ENCODE results near the gene GPRIN2.

The GPRIN2 gene

DNA sequence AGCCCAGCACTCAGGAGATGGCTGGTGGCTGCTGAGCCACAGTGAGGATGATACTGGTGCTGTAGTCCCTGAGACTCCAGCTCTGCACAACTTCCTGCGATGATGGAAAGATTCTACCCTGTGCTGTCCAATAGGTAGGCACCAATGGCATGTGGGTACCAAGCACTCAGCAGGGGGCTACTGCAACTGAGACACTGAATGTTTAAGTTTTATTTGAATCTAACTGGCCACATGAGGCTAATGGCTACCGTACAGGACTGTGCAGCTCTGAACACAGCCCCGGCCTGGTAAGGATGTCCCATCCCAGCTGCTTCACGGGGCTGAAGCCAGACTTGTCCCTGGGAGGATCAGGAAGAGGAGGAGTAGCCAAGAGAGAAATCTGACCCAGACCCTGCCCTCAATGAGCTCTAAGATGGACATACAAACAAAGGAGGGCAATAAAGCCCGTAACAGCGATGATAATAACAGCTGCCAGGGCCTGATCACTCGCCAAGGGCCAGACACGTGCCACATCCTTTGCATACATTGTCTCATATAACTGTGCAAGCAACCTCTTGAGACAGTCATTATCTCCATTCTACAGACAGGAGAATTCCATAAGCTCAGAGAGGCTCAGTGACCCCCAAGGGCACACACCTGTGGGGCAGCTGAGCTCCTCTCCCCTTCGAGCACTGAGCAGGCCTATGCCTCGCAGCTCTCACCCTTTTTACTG lies 3.8 kb downstream of the GPRIN2 start:
- no peak overlapping the region for H3K27ac ChIP-seq
- no peaks in the 10 kb centered on the region for H3K9me3 ChIP-seq (ENCODE audit: severe bottlenecking)
- peaks cover 3% of the 10 kb centered on the region for H3K27me3 ChIP-seq (ENCODE audit: insufficient read depth, low read depth, severe bottlenecking)
- TF ChIP-seq, protein P1, sequence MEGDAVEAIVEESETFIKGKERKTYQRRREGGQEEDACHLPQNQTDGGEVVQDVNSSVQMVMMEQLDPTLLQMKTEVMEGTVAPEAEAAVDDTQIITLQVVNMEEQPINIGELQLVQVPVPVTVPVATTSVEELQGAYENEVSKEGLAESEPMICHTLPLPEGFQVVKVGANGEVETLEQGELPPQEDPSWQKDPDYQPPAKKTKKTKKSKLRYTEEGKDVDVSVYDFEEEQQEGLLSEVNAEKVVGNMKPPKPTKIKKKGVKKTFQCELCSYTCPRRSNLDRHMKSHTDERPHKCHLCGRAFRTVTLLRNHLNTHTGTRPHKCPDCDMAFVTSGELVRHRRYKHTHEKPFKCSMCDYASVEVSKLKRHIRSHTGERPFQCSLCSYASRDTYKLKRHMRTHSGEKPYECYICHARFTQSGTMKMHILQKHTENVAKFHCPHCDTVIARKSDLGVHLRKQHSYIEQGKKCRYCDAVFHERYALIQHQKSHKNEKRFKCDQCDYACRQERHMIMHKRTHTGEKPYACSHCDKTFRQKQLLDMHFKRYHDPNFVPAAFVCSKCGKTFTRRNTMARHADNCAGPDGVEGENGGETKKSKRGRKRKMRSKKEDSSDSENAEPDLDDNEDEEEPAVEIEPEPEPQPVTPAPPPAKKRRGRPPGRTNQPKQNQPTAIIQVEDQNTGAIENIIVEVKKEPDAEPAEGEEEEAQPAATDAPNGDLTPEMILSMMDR (IDR thresholded peaks at IDR 0.05; ENCODE audit: low read depth, low read length): no peak
- peak; percentile 6 for DNase-seq
- H3K4me3 ChIP-seq (ENCODE audit: low read depth, low read length): no peak overlapping the region
- H3K36me3 ChIP-seq: no peaks in the 10 kb centered on the region

DNA sequence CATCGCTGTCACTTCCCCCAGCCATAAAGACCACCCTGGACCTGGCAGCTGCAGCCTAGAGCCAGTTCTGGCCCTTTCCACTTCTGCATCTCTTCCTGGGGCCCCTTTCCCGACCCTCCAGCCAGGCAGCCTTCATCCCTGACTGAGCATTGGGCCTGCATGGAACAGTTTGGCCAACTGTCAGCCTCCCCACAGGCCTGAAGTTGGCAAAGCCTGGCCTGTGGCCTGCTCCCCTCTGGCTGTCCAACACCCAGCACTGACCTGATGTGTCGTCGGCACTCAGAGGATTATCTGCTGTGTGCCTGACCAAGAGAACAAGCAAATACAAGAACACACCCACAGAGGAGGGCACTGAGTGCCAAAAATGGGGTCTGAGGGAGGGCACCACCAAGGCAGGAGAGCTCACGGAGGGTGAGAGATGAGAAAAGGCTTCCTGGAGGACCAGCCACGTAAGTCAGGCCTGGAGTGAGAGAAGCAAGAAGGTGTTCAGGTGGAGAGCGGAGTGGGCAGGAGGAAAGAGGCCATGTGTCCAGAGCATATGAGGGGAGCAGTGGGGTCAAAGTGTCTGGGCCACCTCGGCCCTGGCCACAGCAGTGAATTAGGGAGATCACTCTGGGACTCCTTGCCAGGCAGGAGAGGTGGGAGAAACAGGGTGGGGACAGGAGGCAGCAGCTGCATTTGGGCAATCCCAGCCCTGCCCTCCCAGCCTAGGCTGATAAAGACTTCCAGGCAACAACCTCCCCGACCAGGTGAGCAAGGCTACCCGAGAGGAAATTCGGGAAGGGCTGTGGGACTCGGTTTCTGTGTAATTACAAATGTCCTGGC lies 4.5 kb downstream of the GPRIN2 start:
- H3K27ac ChIP-seq: no peak overlapping the region
- H3K4me3 ChIP-seq (ENCODE audit: low read depth, low read length): no peak overlapping the region
- DNase-seq: peak; percentile 19
- no peaks in the 10 kb centered on the region for H3K36me3 ChIP-seq
- H3K9me3 ChIP-seq (ENCODE audit: severe bottlenecking): no peaks in the 10 kb centered on the region
- no peaks in the 10 kb centered on the region for H3K27me3 ChIP-seq (ENCODE audit: insufficient read depth, low read depth, severe bottlenecking)
- TF ChIP-seq, protein P1 (IDR thresholded peaks at IDR 0.05; ENCODE audit: low read depth, low read length): no peak

DNA sequence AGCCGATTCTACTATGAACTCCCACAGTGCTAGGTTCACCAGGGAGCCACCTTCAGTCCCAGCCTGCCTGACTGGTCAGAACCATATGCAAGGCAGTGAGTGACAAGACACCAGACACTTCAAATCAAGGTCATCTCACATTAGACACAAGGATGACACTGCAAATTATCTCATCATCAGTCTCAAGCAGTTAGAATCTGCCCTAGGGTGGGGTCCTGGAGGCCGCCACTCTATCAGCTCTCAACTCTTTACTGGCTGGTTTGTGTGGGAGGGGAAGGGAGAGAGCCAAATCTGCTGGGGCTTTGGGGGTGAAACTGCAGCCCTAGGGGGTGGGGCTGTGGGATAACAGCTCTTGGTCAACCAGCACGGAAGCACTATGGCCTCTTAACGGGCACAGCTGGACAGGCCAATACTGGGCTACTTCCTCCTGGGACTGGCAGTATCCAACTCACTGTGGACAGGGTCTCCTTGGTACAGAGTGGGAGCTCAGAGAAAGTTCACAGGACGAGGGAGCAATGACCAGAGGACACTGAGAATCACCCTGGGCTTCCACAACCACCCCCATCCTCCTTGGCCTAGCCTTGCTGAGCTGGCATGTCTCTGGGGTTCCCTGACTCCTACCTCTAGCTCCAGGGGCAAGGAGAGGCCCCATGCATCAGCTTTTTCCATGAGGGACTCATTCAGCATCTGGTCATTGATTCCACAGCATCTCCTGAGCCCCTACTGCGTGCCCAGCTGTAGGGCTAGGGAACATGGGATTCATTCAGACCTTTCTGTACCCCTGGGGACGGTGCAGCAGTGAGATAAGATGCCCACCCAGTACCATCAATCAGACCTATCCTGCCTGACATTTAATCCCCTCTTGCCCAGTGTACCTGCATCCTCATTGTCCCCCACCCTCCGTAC lies 5.4 kb downstream of the GPRIN2 start:
- peak; percentile 5 for DNase-seq
- H3K27me3 ChIP-seq (ENCODE audit: insufficient read depth, low read depth, severe bottlenecking): no peaks in the 10 kb centered on the region

DNA sequence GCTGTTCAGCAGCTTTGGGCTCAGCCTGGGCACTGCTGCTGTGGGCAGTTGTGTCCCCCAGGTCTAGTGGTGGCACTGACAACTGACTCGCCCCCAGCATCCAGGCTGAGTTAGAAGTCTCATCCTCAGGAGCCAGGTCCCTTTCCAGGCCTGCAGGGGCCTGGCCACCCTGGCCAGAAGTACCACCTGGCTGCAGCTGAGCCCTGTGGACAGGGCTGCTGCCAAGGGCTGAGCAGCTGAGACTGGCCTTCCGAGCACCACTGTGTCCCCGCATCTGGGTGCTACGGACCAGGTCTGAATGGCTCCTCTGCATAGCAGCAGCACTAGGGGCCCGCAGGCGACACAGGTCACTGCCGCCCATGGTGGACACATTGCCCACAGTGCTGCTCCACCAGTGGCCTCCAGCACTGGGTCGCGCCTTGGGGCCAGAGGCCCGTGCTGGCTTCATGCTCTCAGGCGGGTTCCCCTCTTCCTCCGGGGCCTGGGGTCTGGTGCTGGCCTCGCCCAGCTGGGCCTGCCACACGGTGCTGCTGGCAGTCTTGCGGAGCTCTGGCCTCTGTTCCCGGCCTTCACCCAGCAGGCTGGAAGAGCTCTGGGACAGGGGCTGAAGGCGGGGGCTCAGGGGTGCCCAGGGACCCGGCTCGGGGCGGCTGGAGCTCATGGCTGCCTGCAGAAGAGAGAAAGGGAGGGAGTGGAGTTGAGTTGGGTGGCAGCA lies 6.2 kb downstream of the GPRIN2 start:
- TF ChIP-seq, protein P1 (IDR thresholded peaks at IDR 0.05; ENCODE audit: low read depth, low read length): no peak
- no peak overlapping the region for H3K4me3 ChIP-seq (ENCODE audit: low read depth, low read length)
- H3K27me3 ChIP-seq (ENCODE audit: insufficient read depth, low read depth, severe bottlenecking): no peaks in the 10 kb centered on the region
- DNase-seq: peak; percentile 6
- H3K27ac ChIP-seq: no peak overlapping the region
- H3K9me3 ChIP-seq (ENCODE audit: severe bottlenecking): no peaks in the 10 kb centered on the region
- no peaks in the 10 kb centered on the region for H3K36me3 ChIP-seq

More for the DNA sequence above, 5.4 kb downstream of the GPRIN2 start:
- H3K9me3 ChIP-seq (ENCODE audit: severe bottlenecking): no peaks in the 10 kb centered on the region
- no peak overlapping the region for H3K27ac ChIP-seq
- no peaks in the 10 kb centered on the region for H3K36me3 ChIP-seq
- H3K4me3 ChIP-seq (ENCODE audit: low read depth, low read length): no peak overlapping the region
- TF ChIP-seq, protein P1 (IDR thresholded peaks at IDR 0.05; ENCODE audit: low read depth, low read length): no peak
